ENCODE data around the gene DYNLT1. TPM values are rescaled to one million over a fixed set of nuclear protein-coding genes. Genes with fewer than 3 reads are reported as not detected.
A peak's percentile ranks its signal among the peaks of the same experiment; 100 is the strongest.
"Not testable (repeated sequence)": the region's sequence is repeated elsewhere in the genome, so short reads cannot be mapped to it uniquely, and the experiment has no call there.

Gene DYNLT1
- total and polyA plus RNA-seq, 12 donors: 72.4 to 264 (median 126) TPM

DNA sequence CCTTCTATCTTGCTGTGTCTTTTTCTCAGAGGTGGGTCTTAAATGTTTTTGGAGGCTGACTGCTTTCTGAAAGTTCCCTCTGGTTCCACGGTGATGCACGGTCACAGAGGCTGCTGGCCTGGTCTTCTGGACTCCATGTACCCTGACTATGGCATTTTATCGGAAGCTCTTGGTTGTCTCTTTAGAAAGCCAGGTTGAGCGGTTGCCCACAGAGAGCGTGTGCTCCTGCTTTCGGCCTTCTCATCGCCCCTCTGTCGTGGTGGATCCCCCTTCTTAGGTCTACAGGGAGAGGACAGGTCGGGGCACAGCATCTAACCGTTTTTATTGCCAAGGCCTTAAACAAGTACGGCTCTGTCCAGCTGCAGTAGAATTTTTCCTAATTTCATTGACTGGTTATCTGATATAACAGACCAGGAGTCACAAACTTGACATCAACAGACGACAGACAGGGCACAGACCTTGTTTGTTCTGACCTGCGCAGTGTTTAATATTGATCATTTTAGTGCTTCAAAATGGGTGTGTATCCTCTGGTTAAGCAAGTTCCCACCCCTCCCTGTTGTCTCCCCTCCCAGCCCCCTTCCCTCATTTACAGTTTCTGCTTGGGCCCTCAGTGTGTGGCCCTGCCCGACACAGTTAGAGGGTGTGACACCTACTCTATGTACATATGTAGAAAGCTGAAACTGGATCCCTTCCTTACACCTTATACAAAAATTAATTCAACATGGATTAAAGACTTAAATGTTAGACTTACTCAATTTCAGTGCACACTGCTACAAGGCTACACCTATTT is 30.0 kb upstream of the DYNLT1 start:
- intact Hi-C loops (cut with DNase I): no loop called here
- WGBS, 4 donors: 89 to 94% (median 92%) methylated on average over 14 of the region's 14 CpGs
- no peak for TF ChIP-seq CTCF (IDR thresholded peaks at IDR 0.05)
- TF ChIP-seq POLR2A (IDR thresholded peaks at IDR 0.05): no peak
- no peaks in the 10 kb centered on the region for H3K27me3 ChIP-seq
- no peaks in the 10 kb centered on the region for H3K4me1 ChIP-seq (replicated peaks in 1 of 2)
- no peaks in the 10 kb centered on the region for H3K36me3 ChIP-seq (replicated peaks in 1 of 2)
- DNase-seq: peak in 1 of 7 donors; percentile 49
- H3K9me3 ChIP-seq (replicated peaks in 1 of 3): no peaks in the 10 kb centered on the region
- no peak overlapping the region for H3K4me3 ChIP-seq
- no peak overlapping the region for H3K27ac ChIP-seq

DNA sequence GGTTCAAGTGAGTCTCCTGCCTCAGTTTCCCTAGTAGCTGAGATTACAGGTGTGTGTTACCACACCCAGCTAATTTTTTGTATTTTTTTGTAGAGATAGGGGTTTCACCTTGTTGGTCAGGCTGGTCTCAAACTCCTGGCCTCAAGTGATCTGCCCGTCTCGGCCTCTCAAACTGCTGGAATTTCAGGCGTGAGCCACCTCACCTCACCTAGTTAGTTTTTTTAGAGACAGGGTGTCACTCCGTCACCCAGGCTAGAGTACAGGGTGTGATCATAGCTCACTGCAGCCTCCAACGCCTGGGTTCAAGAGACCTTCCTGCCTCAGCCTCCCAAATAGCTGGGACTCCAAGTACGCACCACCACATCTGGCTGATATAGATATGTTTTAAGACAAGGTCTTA is 28.2 kb upstream of the DYNLT1 start:
- Histone ChIP-seq H3K36me3 (replicated peaks in 1 of 2) (no peaks in the 10 kb centered on the region), H3K4me3 (no peak overlapping the region), H3K4me1 (replicated peaks in 1 of 2) (no peaks in the 10 kb centered on the region), H3K27me3 (no peaks in the 10 kb centered on the region), H3K27ac (no peak overlapping the region), H3K9me3 (replicated peaks in 1 of 3) (no peaks in the 10 kb centered on the region)
- DNase-seq: peak in 1 of 7 donors; percentile 35
- intact Hi-C loops (cut with DNase I): no loop called here
- TF ChIP-seq CTCF (IDR thresholded peaks at IDR 0.05) (no peak), POLR2A (IDR thresholded peaks at IDR 0.05) (no peak)
- 90 to 97% (median 93%) methylated on average over 5 to 6 of the region's 6 CpGs for WGBS, 4 donors

GRCh38 chr6:158672119-158672518 is 27.6 kb upstream of the DYNLT1 start:
- H3K36me3 ChIP-seq (replicated peaks in 1 of 2); H3K27me3 ChIP-seq; H3K4me1 ChIP-seq (replicated peaks in 1 of 2); H3K9me3 ChIP-seq (replicated peaks in 1 of 3); H3K27ac ChIP-seq; intact Hi-C loops (cut with DNase I); H3K4me3 ChIP-seq: not testable (repeated sequence)
- peak in 1 of 7 donors; percentile 24 for DNase-seq
- 82 to 92% (median 88%) methylated on average over 8 of the region's 8 CpGs for WGBS, 4 donors

- Histone ChIP-seq H3K4me1 (replicated peaks in 1 of 2) (no peaks in the 10 kb centered on the region), H3K27me3 (no peaks in the 10 kb centered on the region), H3K4me3 (no peak overlapping the region), H3K27ac (no peak overlapping the region), H3K36me3 (replicated peaks in 1 of 2) (no peaks in the 10 kb centered on the region), H3K9me3 (replicated peaks in 1 of 3) (no peaks in the 10 kb centered on the region)
- intact Hi-C loops (cut with DNase I): no loop called here
- TF ChIP-seq CTCF (IDR thresholded peaks at IDR 0.05) (no peak), POLR2A (IDR thresholded peaks at IDR 0.05) (no peak)
- DNase-seq: peak in 1 of 7 donors; percentile 42
- WGBS, 4 donors: 63 to 75% (median 72%) methylated on average over 7 of the region's 7 CpGs
Observed at GRCh38 chr6:158669145-158670035, 24.8 kb upstream of the DYNLT1 start.

Data from adrenal gland (tissue), 12 donors.